ENCODE measurements around the gene KBTBD13.

DNA sequence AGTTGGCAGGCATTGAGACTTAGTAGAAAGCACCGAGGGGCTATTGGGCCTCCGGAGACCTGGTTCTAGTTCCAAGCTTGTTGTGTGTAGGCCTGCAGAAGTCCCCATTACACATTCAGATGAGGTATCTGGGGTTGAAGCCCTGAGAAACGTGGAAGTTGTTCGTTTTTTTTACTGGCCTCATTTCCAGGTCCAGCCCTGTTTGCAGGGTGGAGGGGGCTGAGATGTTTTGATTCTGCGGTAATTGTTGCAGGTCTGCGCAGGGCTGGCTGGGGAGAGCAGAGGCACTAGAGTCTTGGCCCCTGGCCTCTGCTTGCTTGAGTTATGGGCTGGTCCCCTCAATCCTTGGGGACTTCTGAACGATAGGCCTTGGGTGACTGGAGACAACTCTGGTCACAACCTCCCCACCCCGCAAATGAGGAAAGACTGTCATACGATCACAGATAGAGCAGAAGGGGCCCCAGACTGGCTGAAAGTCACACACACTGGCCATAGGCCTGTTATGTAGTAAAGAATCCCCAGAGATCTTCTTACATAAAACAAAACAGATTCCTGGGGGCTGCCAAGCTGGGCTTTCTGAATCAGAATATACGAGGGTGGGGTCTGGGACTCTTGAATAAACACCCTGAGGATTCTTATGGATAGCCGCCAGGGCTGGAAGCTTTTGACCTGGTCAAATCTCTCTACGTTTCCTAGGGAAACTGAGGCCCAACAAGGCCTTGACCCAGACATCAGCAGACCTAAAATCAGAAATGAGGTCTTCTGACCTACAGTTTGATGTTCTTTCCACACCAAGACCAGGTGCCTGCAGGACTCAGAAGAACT lies 15.6 kb downstream of the KBTBD13 start:
- TF ChIP-seq CTCF (conservative IDR thresholded peaks at IDR 0.05; ENCODE audit: low read length) (no peak), EZH2phosphoT487 (IDR thresholded peaks at IDR 0.05; ENCODE audit: borderline replicate concordance) (no peak)
